Measurements from ENCODE around the gene PTPRK. TPM values are rescaled to one million over a fixed set of nuclear protein-coding genes. Genes with fewer than 3 reads are reported as not detected.

The PTPRK gene
- total RNA-seq, 4 donors from 2014 or later = 10.3 to 36.0 (median 20.5) TPM

GRCh38 chr6:128397996-128398395, 122.4 kb downstream of the PTPRK start:
- intact Hi-C loops (cut with DNase I) = no loop called here
- Histone ChIP-seq H3K27ac (no peak overlapping the region), H3K4me3 (no peak overlapping the region), H3K27me3 (no peaks in the 10 kb centered on the region), H3K9me3 (no peaks in the 10 kb centered on the region), H3K36me3 (peaks cover 0 to 8% (median 0%) of the 10 kb centered on the region in 3 donors), H3K4me1 (peaks cover 0 to 5% (median 0%) of the 10 kb centered on the region in 3 donors)
- TF ChIP-seq POLR2A (IDR thresholded peaks at IDR 0.05) (no peak), CTCF (IDR thresholded peaks at IDR 0.05) (no peak)
- DNase-seq = no peak
- WGBS, 2 donors = 94 to 98% methylated on average over 9 of the region's 9 CpGs

- no peak for TF ChIP-seq POLR2A (IDR thresholded peaks at IDR 0.05)
- no peaks in the 10 kb centered on the region for H3K9me3 ChIP-seq
- WGBS, 2 donors = 82 to 88% methylated on average over 3 of the region's 3 CpGs
- no peak overlapping the region for H3K4me3 ChIP-seq
- H3K4me1 ChIP-seq = no peaks in the 10 kb centered on the region
- intact Hi-C loops (cut with DNase I) = no loop called here
- no peaks in the 10 kb centered on the region for H3K27me3 ChIP-seq
- peaks cover 0 to 8% (median 0%) of the 10 kb centered on the region in 3 donors for H3K36me3 ChIP-seq
- H3K27ac ChIP-seq = no peak overlapping the region
- DNase-seq = no peak
Observed at GRCh38 chr6:128395596-128395995, 124.8 kb downstream of the PTPRK start.

- Histone ChIP-seq H3K36me3 (peaks cover 0 to 8% (median 0%) of the 10 kb centered on the region in 3 donors), H3K9me3 (no peaks in the 10 kb centered on the region), H3K27ac (no peak overlapping the region), H3K4me3 (no peak overlapping the region), H3K27me3 (no peaks in the 10 kb centered on the region), H3K4me1 (no peaks in the 10 kb centered on the region)
- intact Hi-C loops (cut with DNase I) = no loop called here
- WGBS, 2 donors = 64 to 79% methylated on average over 3 of the region's 3 CpGs
- TF ChIP-seq CTCF (IDR thresholded peaks at IDR 0.05) = no peak
- no peak for DNase-seq
Observed at GRCh38 chr6:128395188-128395587, 125.2 kb downstream of the PTPRK start.

- peaks cover 0 to 8% (median 0%) of the 10 kb centered on the region in 3 donors for H3K36me3 ChIP-seq
- WGBS, 2 donors = 86 to 93% methylated on average over 1 of the region's 1 CpG
- H3K4me1 ChIP-seq = no peaks in the 10 kb centered on the region
- no peaks in the 10 kb centered on the region for H3K9me3 ChIP-seq
- DNase-seq = no peak
- no peak overlapping the region for H3K27ac ChIP-seq
- no peaks in the 10 kb centered on the region for H3K27me3 ChIP-seq
- intact Hi-C loops (cut with DNase I) = no loop called here
- no peak for TF ChIP-seq POLR2A (IDR thresholded peaks at IDR 0.05)
- no peak for TF ChIP-seq CTCF (IDR thresholded peaks at IDR 0.05)
- H3K4me3 ChIP-seq = no peak overlapping the region
Observed at GRCh38 chr6:128394167-128394566, 126.2 kb downstream of the PTPRK start.

GRCh38 chr6:128389820-128390534, 130.4 kb downstream of the PTPRK start:
- no peaks in the 10 kb centered on the region for H3K4me1 ChIP-seq
- no peaks in the 10 kb centered on the region for H3K36me3 ChIP-seq
- 71 to 77% methylated on average over 4 of the region's 4 CpGs for WGBS, 2 donors
- no peak overlapping the region for H3K27ac ChIP-seq
- no peaks in the 10 kb centered on the region for H3K27me3 ChIP-seq
- intact Hi-C loops (cut with DNase I) = no loop called here
- no peak for DNase-seq
- no peak overlapping the region for H3K4me3 ChIP-seq
- no peak for TF ChIP-seq CTCF (IDR thresholded peaks at IDR 0.05)
- no peak for TF ChIP-seq POLR2A (IDR thresholded peaks at IDR 0.05)
- no peaks in the 10 kb centered on the region for H3K9me3 ChIP-seq
